GM18861 (cell line): ENCODE results near the gene C2CD4D.

Source experiments
- ATAC-seq: cut with Tn5 transposase; IDR thresholded peaks from one replicate; pipeline ENCODE4 v1.9.1; 2021; ENCODE audit not compliant: unreplicated experiment

Gene C2CD4D

GRCh38 chr1:151815716-151816327 is 23.8 kb downstream of the C2CD4D start:
- ATAC-seq, result no peak

GRCh38 chr1:151814971-151815545 is 24.6 kb downstream of the C2CD4D start:
- no peak for ATAC-seq

- no peak for ATAC-seq
Measured at GRCh38 chr1:151814426-151814825, 25.2 kb downstream of the C2CD4D start.

GRCh38 chr1:151813271-151813977 is 26.2 kb downstream of the C2CD4D start:
- ATAC-seq, result no peak

- no peak for ATAC-seq
Measured at GRCh38 chr1:151811181-151811580, 28.4 kb downstream of the C2CD4D start.

GRCh38 chr1:151809985-151810556 is 29.5 kb downstream of the C2CD4D start:
- no peak for ATAC-seq

DNA sequence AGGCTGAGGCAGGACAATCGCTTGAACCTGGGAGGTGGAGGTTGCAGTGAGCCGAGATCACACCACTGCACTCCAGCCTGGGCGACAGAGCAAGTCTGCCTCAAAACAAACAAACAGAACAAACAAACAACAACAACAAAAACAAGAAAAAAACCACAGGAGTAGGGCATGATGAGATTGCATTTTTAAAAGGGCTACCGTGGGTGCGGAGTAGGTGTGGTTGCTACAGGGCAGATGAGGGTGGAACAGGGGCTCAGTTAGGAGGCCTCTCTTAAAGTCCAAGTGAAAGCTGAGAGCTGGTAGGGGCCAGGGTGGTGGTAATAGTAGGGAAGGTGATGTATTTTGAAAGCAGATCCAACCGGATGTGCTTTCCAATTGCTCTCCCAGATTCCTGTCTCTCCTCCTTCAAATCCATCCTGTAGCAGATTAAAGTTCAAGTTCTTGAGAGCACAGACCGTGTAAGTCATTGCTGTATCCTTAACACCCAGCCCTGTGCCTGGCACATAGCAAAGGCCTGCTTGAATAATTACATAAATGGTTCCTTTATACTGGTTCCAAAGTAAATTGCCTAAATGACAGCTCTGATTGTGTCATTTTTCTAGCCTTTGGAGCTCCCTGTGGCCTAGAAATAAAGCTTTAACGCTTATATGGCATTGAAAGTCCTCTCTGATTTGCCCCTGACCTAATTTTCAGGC is 30.2 kb downstream of the C2CD4D start:
- ATAC-seq, result no peak

DNA sequence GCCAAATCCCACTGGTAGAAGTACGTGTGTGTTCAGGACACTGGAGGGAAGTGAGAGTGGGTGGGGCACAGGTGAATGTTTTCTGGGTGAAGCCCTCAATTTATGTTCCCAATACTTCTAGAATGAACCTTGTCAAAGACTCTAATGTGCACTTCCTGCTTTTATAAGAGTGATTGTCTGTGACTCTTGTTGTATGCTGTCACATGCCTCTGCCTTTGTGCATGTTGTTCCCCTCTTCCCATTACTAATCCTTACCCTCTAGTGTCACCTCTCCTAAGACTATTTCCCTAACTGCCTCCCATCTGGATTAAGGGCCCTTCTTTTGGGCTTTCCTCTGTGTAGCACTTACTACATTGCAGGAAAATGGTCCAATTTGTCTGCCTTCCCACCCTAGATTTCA is 31.9 kb downstream of the C2CD4D start:
- ATAC-seq, result no peak

DNA sequence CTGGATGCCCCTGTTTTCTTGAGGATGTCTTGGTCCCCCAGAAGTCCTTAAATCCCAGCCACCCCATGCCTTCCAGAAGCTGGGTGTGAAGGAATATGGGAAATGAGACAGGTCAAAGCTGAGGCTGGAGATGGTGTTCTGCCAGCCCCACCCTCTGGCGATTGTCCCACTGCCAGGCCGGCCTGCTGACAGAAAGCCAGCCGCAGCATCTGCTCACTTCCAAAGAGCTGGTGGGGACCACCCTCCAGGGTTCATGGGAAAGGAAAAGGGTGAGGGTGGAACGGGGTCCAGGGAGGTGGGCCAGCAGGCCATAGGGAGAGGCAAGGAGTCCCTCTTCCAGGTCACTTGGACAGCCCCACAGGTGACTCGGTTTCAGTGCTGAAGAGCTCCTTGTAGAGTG is 32.5 kb downstream of the C2CD4D start:
- no peak for ATAC-seq

GRCh38 chr1:151806170-151806569 is 33.5 kb downstream of the C2CD4D start:
- ATAC-seq, result no peak

- no peak for ATAC-seq
Measured at GRCh38 chr1:151805066-151805820, 34.4 kb downstream of the C2CD4D start, which contains the start of gene LINGO4. LINGO4 (minus strand) TSS chr1:151805419; CDS start chr1:151802704, 2,715 bp downstream.

- no peak for ATAC-seq
Measured at GRCh38 chr1:151803915-151804314, 35.7 kb downstream of the C2CD4D start.

DNA sequence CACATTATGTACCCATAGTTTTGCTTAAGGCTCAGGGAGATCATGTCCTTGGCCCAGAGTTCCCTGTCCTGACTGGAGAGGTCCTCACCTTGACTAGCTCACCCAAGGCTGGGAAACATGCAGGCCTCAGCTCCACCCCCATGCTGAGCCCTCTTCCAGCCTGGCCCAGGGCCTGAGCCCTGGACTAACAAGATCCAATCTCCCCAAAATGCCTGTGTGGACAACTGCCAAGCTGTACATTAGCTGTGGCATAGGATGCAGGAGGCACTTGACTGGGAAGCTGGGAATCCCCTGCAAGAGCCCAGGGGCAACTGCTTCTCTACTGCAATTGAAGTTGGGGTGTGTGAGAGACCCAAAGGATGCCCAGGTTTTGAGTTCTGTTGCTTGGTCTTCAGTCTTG is 36.5 kb downstream of the C2CD4D start:
- no peak for ATAC-seq

- no peak for ATAC-seq
Measured at GRCh38 chr1:151802372-151802771, 37.2 kb downstream of the C2CD4D start.

GRCh38 chr1:151801846-151802245 is 37.8 kb downstream of the C2CD4D start:
- ATAC-seq, result no peak

DNA sequence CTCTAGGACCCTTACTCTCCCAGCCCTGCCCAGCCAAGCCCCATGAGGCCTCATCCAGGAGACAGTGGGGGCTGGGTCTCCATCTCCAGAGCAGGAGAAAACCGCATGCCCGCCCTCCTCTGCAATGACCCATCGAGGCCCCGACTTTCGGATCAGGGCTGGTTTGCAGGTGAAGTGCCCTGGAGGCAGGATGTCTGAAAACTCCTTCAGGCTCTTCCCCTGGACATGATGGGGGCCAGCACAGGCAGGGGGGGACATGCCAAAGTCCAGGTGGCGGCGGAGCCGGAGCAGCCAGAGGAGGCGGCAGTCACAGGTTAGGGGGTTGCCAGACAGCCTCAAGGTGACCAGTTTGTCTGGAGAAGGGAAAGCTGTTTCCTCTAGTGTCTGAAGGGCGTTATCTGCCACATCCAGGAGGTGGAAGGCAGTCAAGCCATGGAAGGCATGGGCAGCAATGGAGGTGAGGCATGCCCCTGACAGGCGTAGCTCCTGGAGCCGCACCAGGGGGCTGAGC is 38.3 kb downstream of the C2CD4D start:
- no peak for ATAC-seq

- ATAC-seq, result no peak
Measured at GRCh38 chr1:151800830-151801229, 38.8 kb downstream of the C2CD4D start.

DNA sequence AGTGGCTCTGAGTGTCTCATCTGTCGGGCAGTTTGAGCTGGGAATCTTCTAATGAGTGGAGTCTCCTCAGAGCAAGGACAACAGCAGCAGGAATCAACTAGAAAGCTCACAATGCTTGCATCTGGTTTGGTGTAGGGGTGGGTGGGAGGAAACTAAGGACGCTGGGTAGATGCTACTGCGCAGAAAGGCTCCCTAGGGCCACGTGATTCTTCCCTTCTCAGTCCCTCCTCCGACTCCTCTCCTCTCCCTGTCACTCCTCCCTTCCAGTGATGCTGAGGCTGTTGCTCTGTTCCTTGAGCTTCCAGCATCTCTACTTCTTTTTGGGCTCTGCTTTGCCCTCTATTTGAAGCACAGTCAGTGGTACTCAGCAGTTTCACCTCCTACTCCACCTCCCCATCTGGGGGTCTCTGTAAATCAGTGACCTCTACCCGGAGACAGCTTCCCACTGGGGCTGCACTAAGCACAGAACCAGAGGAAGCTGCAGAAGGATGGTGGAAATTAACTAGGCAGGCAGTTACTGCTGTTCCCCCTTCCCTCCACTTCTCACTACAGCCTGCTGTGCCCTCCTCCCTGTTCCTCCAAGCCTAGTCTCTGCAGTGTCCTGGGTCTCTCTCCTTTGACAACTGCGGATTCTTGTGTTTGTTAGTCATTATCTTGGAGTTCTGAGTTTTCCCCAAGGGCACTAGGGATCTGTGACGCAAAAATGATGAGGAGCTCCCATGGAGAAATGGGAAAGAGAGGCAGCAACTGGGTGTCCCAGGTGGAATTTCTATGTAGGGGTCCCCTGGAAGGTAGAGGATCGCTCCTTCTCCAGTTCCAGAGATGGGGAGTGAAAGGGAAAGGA is 40.2 kb downstream of the C2CD4D start:
- no peak for ATAC-seq

DNA sequence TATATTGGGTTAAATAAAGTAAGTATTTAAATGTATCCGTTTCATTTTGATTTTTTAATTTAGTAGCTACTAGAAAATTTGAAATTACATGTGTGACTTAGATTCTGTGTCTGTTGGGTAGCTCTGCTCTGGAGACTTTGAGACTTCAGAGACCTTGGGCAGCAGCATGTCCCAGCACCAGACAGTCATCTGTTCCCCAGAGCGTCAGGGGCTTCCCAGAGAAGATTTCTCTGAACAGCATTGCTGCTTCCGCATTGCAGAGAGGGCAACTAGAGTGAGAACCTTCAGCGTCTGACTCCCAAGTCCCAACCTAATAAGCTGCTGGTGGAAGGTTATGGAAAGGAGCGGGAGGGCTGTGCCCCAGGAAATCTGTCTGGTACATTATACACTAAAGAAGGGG is 41.0 kb downstream of the C2CD4D start:
- ATAC-seq, result no peak
